Natural killer cell (primary cell): ENCODE results near the gene ABCC10. TPM values are rescaled to one million over a fixed set of nuclear protein-coding genes. Genes with fewer than 3 reads are reported as not detected.

Experiments
- ATAC-seq, 3 donors: fragments of 150-1000 bp in 2 of 3; fragments of 200-7000 bp in 1 of 3; cut with Tn5 transposase; 1 replicate in 1 of 3; 2 replicates in 2 of 3; pipeline ENCODE4 v1.10.0; 2021; ENCODE audit warnings: mild to moderate bottlenecking in 2 of 3, moderate library complexity in 2 of 3
- DNase-seq, 2 donors: peaks; one replicate each; pipeline versions ENCODE4 v3.0.0 to v3.0.0-alpha.2; 2013 to 2021; ENCODE audit warnings: mixed read lengths in 1 of 2
- H3K27ac ChIP-seq: one replicate; pipeline ENCODE4 v1.5.1; 2013; ENCODE audit warnings: mild to moderate bottlenecking, low read length
- H3K27me3 ChIP-seq: one replicate; pipeline ENCODE4 v1.6.1; 2013; ENCODE audit warnings: low read length; ENCODE audit not compliant: control insufficient read depth, insufficient read depth
- H3K36me3 ChIP-seq: one replicate; pipeline ENCODE4 v1.6.1; 2013; ENCODE audit warnings: low read length; ENCODE audit not compliant: control insufficient read depth, insufficient read depth
- H3K4me1 ChIP-seq: one replicate; pipeline ENCODE4 v1.6.1; 2013; ENCODE audit warnings: low read length; ENCODE audit not compliant: control insufficient read depth, insufficient read depth
- H3K4me3 ChIP-seq: one replicate; pipeline ENCODE4 v1.5.1; 2013; ENCODE audit warnings: low read length
- H3K9me3 ChIP-seq: one replicate; pipeline ENCODE4 v1.6.1; 2013; ENCODE audit warnings: low read length; ENCODE audit not compliant: control insufficient read depth, insufficient read depth
- H3K27ac Mint-ChIP-seq, 2 donors: one replicate each; pipeline ENCODE4 v1.8.0; 2022; ENCODE audit warnings: mild to moderate bottlenecking in 2 of 2, mixed read lengths in 2 of 2, moderate library complexity in 1 of 2
- H3K27me3 Mint-ChIP-seq, 2 donors: one replicate each; pipeline ENCODE4 v1.8.0; 2022; ENCODE audit warnings: low read depth in 2 of 2, mixed read lengths in 2 of 2
- H3K36me3 Mint-ChIP-seq: one replicate; pipeline ENCODE4 v1.8.0; 2022; ENCODE audit warnings: mixed read lengths
- H3K4me1 Mint-ChIP-seq, 2 donors: one replicate each; pipeline ENCODE4 v1.8.0; 2022; ENCODE audit warnings: mixed read lengths in 2 of 2
- H3K4me3 Mint-ChIP-seq: one replicate; pipeline ENCODE4 v1.8.0; 2022; ENCODE audit warnings: mild to moderate bottlenecking, moderate library complexity, mixed read lengths
- H3K9me3 Mint-ChIP-seq, 2 donors: one replicate each; pipeline ENCODE4 v1.8.0; 2022; ENCODE audit warnings: mixed read lengths in 2 of 2
- WGBS: methylation state at CpG from one replicate; pipeline ENCODE4 v1.1.7; 2013; ENCODE audit warnings: missing lambda C conversion rate; ENCODE audit not compliant: insufficient coverage; 5-methylcytosine and 5-hydroxymethylcytosine counted together
- intact Hi-C: fragments of 100-400 bp; cut with micrococcal nuclease; formaldehyde crosslinking; loops from one replicate; pipeline ENCODE4 v1.14.2; 2022
- total RNA-seq, 4 donors: library from RNA; stranded (reverse); fragments of 120-200 nt in 1 of 4; gene quantifications; one replicate each; pipeline versions ENCODE4 v1.2.3 to v1.2.4, GENCODE V29; 2013 to 2022
- TF ChIP-seq, protein P1 (sequence below): fragments of 200-600 bp; IDR thresholded peaks from one replicate; pipeline ENCODE4 v1.8.0; 2022; ENCODE audit warnings: antibody characterized with exemption

Gene ABCC10
- total RNA-seq, 3 donors from 2014 or later (not counting 1 experiment from before 2014, with no cell fraction given) = 74.6 to 90.5 (median 81.9) TPM

- ATAC-seq = no peak
These were observed 31.6 kb upstream of the ABCC10 start for GRCh38 chr6:43395776-43396175.

GRCh38 chr6:43396408-43397149 is 30.8 kb upstream of the ABCC10 start:
- intact Hi-C loops = no loop called here
- H3K27ac Mint-ChIP-seq = no peak overlapping the region

More at GRCh38 chr6:43395776-43396175, 31.6 kb upstream of the ABCC10 start:
- TF ChIP-seq, protein P1, sequence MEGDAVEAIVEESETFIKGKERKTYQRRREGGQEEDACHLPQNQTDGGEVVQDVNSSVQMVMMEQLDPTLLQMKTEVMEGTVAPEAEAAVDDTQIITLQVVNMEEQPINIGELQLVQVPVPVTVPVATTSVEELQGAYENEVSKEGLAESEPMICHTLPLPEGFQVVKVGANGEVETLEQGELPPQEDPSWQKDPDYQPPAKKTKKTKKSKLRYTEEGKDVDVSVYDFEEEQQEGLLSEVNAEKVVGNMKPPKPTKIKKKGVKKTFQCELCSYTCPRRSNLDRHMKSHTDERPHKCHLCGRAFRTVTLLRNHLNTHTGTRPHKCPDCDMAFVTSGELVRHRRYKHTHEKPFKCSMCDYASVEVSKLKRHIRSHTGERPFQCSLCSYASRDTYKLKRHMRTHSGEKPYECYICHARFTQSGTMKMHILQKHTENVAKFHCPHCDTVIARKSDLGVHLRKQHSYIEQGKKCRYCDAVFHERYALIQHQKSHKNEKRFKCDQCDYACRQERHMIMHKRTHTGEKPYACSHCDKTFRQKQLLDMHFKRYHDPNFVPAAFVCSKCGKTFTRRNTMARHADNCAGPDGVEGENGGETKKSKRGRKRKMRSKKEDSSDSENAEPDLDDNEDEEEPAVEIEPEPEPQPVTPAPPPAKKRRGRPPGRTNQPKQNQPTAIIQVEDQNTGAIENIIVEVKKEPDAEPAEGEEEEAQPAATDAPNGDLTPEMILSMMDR = no peak
- Histone ChIP-seq H3K4me3 (no peak overlapping the region), H3K9me3 (no peaks in the 10 kb centered on the region), H3K4me1 (peaks cover 27% of the 10 kb centered on the region), H3K27me3 (peaks cover 22% of the 10 kb centered on the region), H3K27ac (no peak overlapping the region), H3K36me3 (no peaks in the 10 kb centered on the region)
- Mint-ChIP-seq H3K36me3 (no peaks in the 10 kb centered on the region), H3K4me3 (no peak overlapping the region), H3K4me1 (peaks cover 38 to 43% of the 10 kb centered on the region in 2 donors), H3K9me3 (no peaks in the 10 kb centered on the region), H3K27me3 (peaks cover 45 to 65% of the 10 kb centered on the region in 2 donors), H3K27ac (no peak overlapping the region)
- WGBS = 78% methylated on average over 3 of the region's 4 CpGs
- intact Hi-C loops = no loop called here
- no peak for DNase-seq

DNA sequence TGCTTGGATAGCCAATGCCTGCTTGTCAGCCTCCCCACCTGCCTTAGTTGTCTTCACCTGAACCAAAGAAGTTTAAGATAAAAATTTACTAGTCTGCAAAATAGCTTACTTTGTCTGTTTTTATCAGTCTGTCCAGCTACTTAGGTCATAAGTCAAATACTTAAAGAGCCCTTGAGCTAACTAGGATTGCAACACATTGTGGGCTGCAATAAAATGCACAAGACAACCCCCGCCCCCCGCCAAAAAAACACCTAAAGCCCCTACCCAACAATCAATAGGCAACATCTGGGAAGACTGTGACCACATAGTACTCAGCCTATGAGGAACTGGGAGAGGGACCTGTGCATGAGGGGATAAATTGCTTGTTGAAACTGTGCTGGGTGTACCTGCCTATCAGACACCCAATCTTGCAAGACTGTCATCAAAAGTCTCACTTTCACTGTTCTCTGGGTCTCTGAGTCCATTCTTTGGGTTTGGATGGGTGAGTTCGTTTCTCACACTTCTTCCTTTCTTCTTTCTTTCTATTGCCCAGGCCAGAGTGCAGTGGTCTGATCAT is 27.3 kb upstream of the ABCC10 start:
- H3K4me1 ChIP-seq = no peaks in the 10 kb centered on the region
- H3K27ac ChIP-seq = no peak overlapping the region
- H3K4me3 ChIP-seq = no peak overlapping the region
- no peaks in the 10 kb centered on the region for H3K9me3 ChIP-seq
- Mint-ChIP-seq H3K36me3 (no peaks in the 10 kb centered on the region), H3K9me3 (no peaks in the 10 kb centered on the region), H3K27me3 (peaks cover 18 to 42% of the 10 kb centered on the region in 2 donors), H3K4me1 (peaks cover 5 to 6% of the 10 kb centered on the region in 2 donors), H3K27ac (no peak overlapping the region), H3K4me3 (no peak overlapping the region)
- no peak for DNase-seq
- H3K27me3 ChIP-seq = no peaks in the 10 kb centered on the region
- intact Hi-C loops = no loop called here
- no peaks in the 10 kb centered on the region for H3K36me3 ChIP-seq
- 40% methylated on average over 1 of the region's 3 CpGs for WGBS
- TF ChIP-seq, protein P1 = no peak
- ATAC-seq = no peak

More at GRCh38 chr6:43396408-43397149, 30.8 kb upstream of the ABCC10 start:
- Histone ChIP-seq H3K36me3 (no peaks in the 10 kb centered on the region), H3K4me3 (no peak overlapping the region), H3K9me3 (no peaks in the 10 kb centered on the region), H3K27ac (no peak overlapping the region), H3K4me1 (peaks cover 19% of the 10 kb centered on the region), H3K27me3 (peaks cover 21% of the 10 kb centered on the region)
- WGBS = 94% methylated on average over 6 of the region's 6 CpGs
- H3K27me3 Mint-ChIP-seq = peaks cover 40 to 60% of the 10 kb centered on the region in 2 donors
- H3K4me3 Mint-ChIP-seq = no peak overlapping the region
- TF ChIP-seq, protein P1 = no peak
- ATAC-seq = no peak
- peaks cover 30 to 35% of the 10 kb centered on the region in 2 donors for H3K4me1 Mint-ChIP-seq
- no peaks in the 10 kb centered on the region for H3K36me3 Mint-ChIP-seq
- H3K9me3 Mint-ChIP-seq = no peaks in the 10 kb centered on the region
- DNase-seq = no peak
